Type B pancreatic cell (in vitro differentiated cells): ENCODE data around the gene MALRD1. TPM values are rescaled to one million over a fixed set of nuclear protein-coding genes. Genes with fewer than 3 reads are reported as not detected.

ENCODE experiments used
- DNase-seq: peaks from one replicate; pipeline ENCODE4 v3.0.0; 2021; ENCODE audit warnings: mixed read lengths; ENCODE audit not compliant: unreplicated experiment; ENCODE audit errors: extremely low spot score
- H3K27ac Mint-ChIP-seq: 2 replicates; pipeline ENCODE4 v1.8.0; 2021; ENCODE audit warnings: mild to moderate bottlenecking, mixed read lengths
- H3K27me3 Mint-ChIP-seq: 2 replicates; pipeline ENCODE4 v1.8.0; 2021; ENCODE audit warnings: mixed read lengths
- H3K36me3 Mint-ChIP-seq: 2 replicates; pipeline ENCODE4 v1.8.0; 2021; ENCODE audit warnings: mixed read lengths
- H3K4me1 Mint-ChIP-seq: one replicate; pipeline ENCODE4 v1.8.0; 2021; ENCODE audit warnings: mixed read lengths; ENCODE audit not compliant: unreplicated experiment
- H3K4me3 Mint-ChIP-seq: 2 replicates; pipeline ENCODE4 v1.8.0; 2021; ENCODE audit warnings: mild to moderate bottlenecking, mixed read lengths
- H3K9me3 Mint-ChIP-seq: 2 replicates; pipeline ENCODE4 v1.8.0; 2021; ENCODE audit warnings: mixed read lengths
- CTCF ChIP-seq: fragments of 200-600 bp; sonication (generic); conservative IDR thresholded peaks from 2 replicates; pipeline ENCODE4 v1.5.0; 2021; ENCODE audit warnings: antibody characterized with exemption, mild to moderate bottlenecking
- total RNA-seq: library from RNA; stranded (reverse); gene quantifications from 2 replicates; pipeline ENCODE4 v1.2.1, GENCODE V29; 2021; ENCODE audit warnings: low replicate concordance

The MALRD1 gene
- total RNA-seq, 1 donor from 2014 or later: 1.4 TPM

- H3K4me3 Mint-ChIP-seq: no peak overlapping the region
- no peaks in the 10 kb centered on the region for H3K4me1 Mint-ChIP-seq
- H3K27me3 Mint-ChIP-seq: no peaks in the 10 kb centered on the region
- no peak for DNase-seq
- peaks cover 4% of the 10 kb centered on the region for H3K9me3 Mint-ChIP-seq
- no peaks in the 10 kb centered on the region for H3K36me3 Mint-ChIP-seq
- no peak overlapping the region for H3K27ac Mint-ChIP-seq
- TF ChIP-seq CTCF: no peak
These were observed 469.5 kb downstream of the MALRD1 start for GRCh38 chr10:19518109-19518508.

- Mint-ChIP-seq H3K36me3 (no peaks in the 10 kb centered on the region), H3K27ac (no peak overlapping the region), H3K27me3 (no peaks in the 10 kb centered on the region), H3K4me1 (no peaks in the 10 kb centered on the region), H3K9me3 (peaks cover 4% of the 10 kb centered on the region), H3K4me3 (no peak overlapping the region)
- no peak for DNase-seq
- no peak for TF ChIP-seq CTCF
These were observed 470.0 kb downstream of the MALRD1 start for GRCh38 chr10:19518632-19519031.

GRCh38 chr10:19531324-19531723, 482.7 kb downstream of the MALRD1 start:
- no peak overlapping the region for H3K27ac Mint-ChIP-seq
- no peak for DNase-seq
- no peak for TF ChIP-seq CTCF
- H3K4me1 Mint-ChIP-seq: peaks cover 13% of the 10 kb centered on the region
- H3K36me3 Mint-ChIP-seq: no peaks in the 10 kb centered on the region
- no peak overlapping the region for H3K4me3 Mint-ChIP-seq
- no peaks in the 10 kb centered on the region for H3K9me3 Mint-ChIP-seq
- no peaks in the 10 kb centered on the region for H3K27me3 Mint-ChIP-seq

- Mint-ChIP-seq H3K27ac (no peak overlapping the region), H3K36me3 (no peaks in the 10 kb centered on the region), H3K4me1 (peaks cover 13% of the 10 kb centered on the region), H3K9me3 (no peaks in the 10 kb centered on the region), H3K4me3 (no peak overlapping the region), H3K27me3 (no peaks in the 10 kb centered on the region)
- no peak for TF ChIP-seq CTCF
- no peak for DNase-seq
These were observed 483.8 kb downstream of the MALRD1 start for GRCh38 chr10:19532411-19532810.

GRCh38 chr10:19541299-19541698, 492.7 kb downstream of the MALRD1 start:
- no peaks in the 10 kb centered on the region for H3K9me3 Mint-ChIP-seq
- H3K27me3 Mint-ChIP-seq: no peaks in the 10 kb centered on the region
- H3K27ac Mint-ChIP-seq: no peak overlapping the region
- no peaks in the 10 kb centered on the region for H3K36me3 Mint-ChIP-seq
- TF ChIP-seq CTCF: no peak
- H3K4me1 Mint-ChIP-seq: no peaks in the 10 kb centered on the region
- H3K4me3 Mint-ChIP-seq: no peak overlapping the region
- DNase-seq: no peak

- H3K4me1 Mint-ChIP-seq: no peaks in the 10 kb centered on the region
- no peak overlapping the region for H3K4me3 Mint-ChIP-seq
- TF ChIP-seq CTCF: no peak
- no peak overlapping the region for H3K27ac Mint-ChIP-seq
- no peak for DNase-seq
- no peaks in the 10 kb centered on the region for H3K27me3 Mint-ChIP-seq
- H3K36me3 Mint-ChIP-seq: no peaks in the 10 kb centered on the region
- H3K9me3 Mint-ChIP-seq: no peaks in the 10 kb centered on the region
These were observed 497.6 kb downstream of the MALRD1 start for GRCh38 chr10:19546224-19546623.
